OCI-LY1 (cell line): Measurements from ENCODE around the gene ABCA4.
A peak's percentile ranks its signal among the peaks of the same experiment; 100 is the strongest.

Experiments
- EZH2 ChIP-seq: fragments of 200-600 bp; sonication (generic), shearing (Covaris generic); IDR thresholded peaks from 2 replicates; pipeline ENCODE4 v1.8.0; 2017; ENCODE audit warnings: borderline replicate concordance, mixed run types, mild to moderate bottlenecking, antibody characterized with exemption, low read length, moderate library complexity, mixed read lengths
- TF ChIP-seq, protein P1 (sequence below): fragments of 200-600 bp; sonication (generic), shearing (Covaris generic); IDR thresholded peaks from 2 replicates; pipeline ENCODE4 v1.5.1; 2017; ENCODE audit warnings: mild to moderate bottlenecking, antibody characterized with exemption, low read length, moderate library complexity, mixed read lengths

DNA sequence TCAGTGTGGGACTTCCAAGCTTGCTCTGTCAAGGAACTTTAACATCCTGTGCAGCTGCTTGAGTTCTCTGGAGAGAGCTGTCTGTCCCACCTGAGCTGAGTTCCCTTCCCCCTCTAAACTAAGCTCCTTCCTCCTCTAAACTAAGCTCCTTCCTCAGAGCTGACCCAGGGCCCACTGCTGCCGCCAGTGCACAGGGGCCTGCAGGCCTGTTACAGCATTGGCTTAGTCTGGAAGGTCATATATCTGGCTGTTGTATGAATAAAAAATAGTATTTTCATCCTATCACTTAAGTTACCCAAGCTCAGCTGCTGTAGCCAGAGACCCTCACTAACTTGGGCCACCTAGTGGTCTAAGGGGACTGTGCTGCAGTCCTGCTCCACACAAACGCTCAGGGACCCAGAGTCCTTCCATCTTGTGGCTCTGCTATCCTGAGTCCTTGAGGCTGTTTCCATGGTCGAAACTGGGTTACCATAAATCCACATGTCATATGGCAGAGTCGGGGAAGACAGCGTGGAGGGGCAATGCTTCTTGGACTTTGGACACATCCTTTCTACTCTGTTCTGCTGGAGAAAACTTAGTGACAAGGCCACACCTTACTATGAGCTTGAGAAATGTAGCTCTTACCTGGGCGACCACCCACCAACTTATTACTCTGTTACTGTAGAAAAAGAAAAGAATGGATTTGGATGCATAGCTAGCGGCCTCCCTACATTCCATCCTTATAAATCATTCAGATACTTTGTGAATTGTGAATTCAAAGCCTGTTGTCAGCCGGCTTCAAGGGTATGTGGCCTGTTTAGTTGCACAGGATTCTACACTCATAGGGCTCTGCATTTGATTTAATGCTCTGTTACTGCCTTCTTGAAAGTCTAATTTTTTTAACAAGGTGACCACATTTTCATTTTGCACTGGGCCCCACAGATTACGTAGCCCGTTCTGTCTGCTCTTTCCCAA lies 140.4 kb downstream of the ABCA4 start:
- TF ChIP-seq, protein P1, sequence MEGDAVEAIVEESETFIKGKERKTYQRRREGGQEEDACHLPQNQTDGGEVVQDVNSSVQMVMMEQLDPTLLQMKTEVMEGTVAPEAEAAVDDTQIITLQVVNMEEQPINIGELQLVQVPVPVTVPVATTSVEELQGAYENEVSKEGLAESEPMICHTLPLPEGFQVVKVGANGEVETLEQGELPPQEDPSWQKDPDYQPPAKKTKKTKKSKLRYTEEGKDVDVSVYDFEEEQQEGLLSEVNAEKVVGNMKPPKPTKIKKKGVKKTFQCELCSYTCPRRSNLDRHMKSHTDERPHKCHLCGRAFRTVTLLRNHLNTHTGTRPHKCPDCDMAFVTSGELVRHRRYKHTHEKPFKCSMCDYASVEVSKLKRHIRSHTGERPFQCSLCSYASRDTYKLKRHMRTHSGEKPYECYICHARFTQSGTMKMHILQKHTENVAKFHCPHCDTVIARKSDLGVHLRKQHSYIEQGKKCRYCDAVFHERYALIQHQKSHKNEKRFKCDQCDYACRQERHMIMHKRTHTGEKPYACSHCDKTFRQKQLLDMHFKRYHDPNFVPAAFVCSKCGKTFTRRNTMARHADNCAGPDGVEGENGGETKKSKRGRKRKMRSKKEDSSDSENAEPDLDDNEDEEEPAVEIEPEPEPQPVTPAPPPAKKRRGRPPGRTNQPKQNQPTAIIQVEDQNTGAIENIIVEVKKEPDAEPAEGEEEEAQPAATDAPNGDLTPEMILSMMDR: peak; percentile 51; the same call in 1 of the 2 replicates
- TF ChIP-seq EZH2: no peak
